Hematopoietic multipotent progenitor cell treated with erythropoietin and hydrocortisone succinate and interleukin-3 and kit ligand, for 17 days (in vitro differentiated cells): Measurements from ENCODE around the gene DEDD2.
A peak's percentile ranks its signal among the peaks of the same experiment; 100 is the strongest.

Experiments
- DNase-seq: peaks from one replicate; pipeline ENCODE4 v3.0.0-alpha.2; 2015; ENCODE audit warnings: low spot score

Gene DEDD2

GRCh38 chr19:42226886-42227285 lies 9.4 kb upstream of the DEDD2 start:
- no peak for DNase-seq

- DNase-seq: no peak
Observed at GRCh38 chr19:42225718-42226292, 8.3 kb upstream of the DEDD2 start.

GRCh38 chr19:42224940-42225717 lies 7.7 kb upstream of the DEDD2 start:
- no peak for DNase-seq

- no peak for DNase-seq
Observed at GRCh38 chr19:42220751-42221097, 3.2 kb upstream of the DEDD2 start.

- DNase-seq: peak; percentile 99
Observed at GRCh38 chr19:42219812-42220750, 2.6 kb upstream of the DEDD2 start, which contains the start of gene ZNF526. ZNF526 (plus strand) TSS chr19:42220312; CDS start chr19:42224404, 4,092 bp downstream.

GRCh38 chr19:42216653-42217519 lies 591 bp downstream of the DEDD2 start:
- DNase-seq: peak; percentile 57

GRCh38 chr19:42214810-42215485 lies 2.5 kb downstream of the DEDD2 start:
- DNase-seq: no peak

GRCh38 chr19:42212886-42213285 lies 4.6 kb downstream of the DEDD2 start:
- no peak for DNase-seq

GRCh38 chr19:42208612-42209011 lies 8.9 kb downstream of the DEDD2 start:
- DNase-seq: no peak

GRCh38 chr19:42207767-42208271 lies 9.7 kb downstream of the DEDD2 start:
- DNase-seq: no peak

GRCh38 chr19:42206871-42207755 lies 10.4 kb downstream of the DEDD2 start:
- DNase-seq: peak; percentile 76

- no peak for DNase-seq
Observed at GRCh38 chr19:42204664-42205063, 12.8 kb downstream of the DEDD2 start.

- no peak for DNase-seq
Observed at GRCh38 chr19:42203700-42204099, 13.8 kb downstream of the DEDD2 start.

GRCh38 chr19:42202290-42202880 lies 15.1 kb downstream of the DEDD2 start:
- no peak for DNase-seq

GRCh38 chr19:42201489-42202289 lies 15.8 kb downstream of the DEDD2 start:
- no peak for DNase-seq

GRCh38 chr19:42200116-42200715 lies 17.3 kb downstream of the DEDD2 start:
- no peak for DNase-seq

GRCh38 chr19:42199440-42200115 lies 17.9 kb downstream of the DEDD2 start:
- DNase-seq: peak; percentile 82
